WTC11 (cell line): Measurements from ENCODE around the gene PHKB. TPM values are rescaled to one million over a fixed set of nuclear protein-coding genes. Genes with fewer than 3 reads are reported as not detected.

ENCODE experiments used
- ATAC-seq: fragments of 200-7000 bp; cut with Tn5 transposase; 2 replicates; pipeline ENCODE4 v1.10.0; 2021; ENCODE audit warnings: mild to moderate bottlenecking, moderate library complexity
- CTCF ChIA-PET: fragments of 300-600 bp; sonication (Branson Sonifier 250); formaldehyde crosslinking; loops from one replicate; lab custom pipeline; 2021; ENCODE audit warnings: antibody characterized with exemption; lab: Charles Lee
- POLR2A ChIA-PET: fragments of 350-600 bp; sonication (Branson Sonifier 250); formaldehyde crosslinking; loops from one replicate; lab custom pipeline; 2021; ENCODE audit warnings: antibody characterized with exemption; lab: Charles Lee
- DNase-seq: peaks from one replicate; pipeline ENCODE4 v3.0.0; 2021; ENCODE audit warnings: low spot score
- H3K27ac Mint-ChIP-seq: 2 replicates; pipeline ENCODE4 v1.8.0; 2021; ENCODE audit warnings: mixed read lengths
- H3K27me3 Mint-ChIP-seq: 2 replicates; pipeline ENCODE4 v1.8.0; 2021; ENCODE audit warnings: low read depth, mild to moderate bottlenecking, moderate library complexity, mixed read lengths
- H3K36me3 Mint-ChIP-seq: 2 replicates; pipeline ENCODE4 v1.8.0; 2021; ENCODE audit warnings: mixed read lengths
- H3K4me1 Mint-ChIP-seq: 2 replicates; pipeline ENCODE4 v1.8.0; 2022; ENCODE audit warnings: mixed read lengths
- H3K4me3 Mint-ChIP-seq: 2 replicates; pipeline ENCODE4 v1.8.0; 2021; ENCODE audit warnings: mild to moderate bottlenecking, moderate library complexity, mixed read lengths
- H3K9me3 Mint-ChIP-seq: 2 replicates; pipeline ENCODE4 v1.8.0; 2021; ENCODE audit warnings: mixed read lengths
- CREB1 ChIP-seq: sonication (generic); formaldehyde crosslinking; IDR thresholded peaks from 2 replicates; pipeline ENCODE4 v1.8.0; 2023; ENCODE audit warnings: mild to moderate bottlenecking, missing genetic modification reagents
- GTF2I ChIP-seq: fragments of 250-450 bp; sonication (Bioruptor Pico); conservative IDR thresholded peaks from 2 replicates; pipeline ENCODE4 v1.4.0; 2021; ENCODE audit warnings: mild to moderate bottlenecking
- NFATC4 ChIP-seq: fragments of 250-450 bp; sonication (Bioruptor Pico); IDR thresholded peaks from 2 replicates; pipeline ENCODE4 v1.9.0; 2021; ENCODE audit warnings: mild to moderate bottlenecking
- PRRX2 ChIP-seq: fragments of 250-450 bp; sonication (Bioruptor Pico); IDR thresholded peaks from 2 replicates; pipeline ENCODE4 v1.8.0; 2021; ENCODE audit warnings: mild to moderate bottlenecking
- SP1 ChIP-seq: sonication (generic); formaldehyde crosslinking; conservative IDR thresholded peaks from 2 replicates; pipeline ENCODE4 v1.8.1; 2022; ENCODE audit warnings: missing genetic modification reagents
- ZNF317 ChIP-seq: sonication (generic); formaldehyde crosslinking; IDR thresholded peaks from 2 replicates; pipeline ENCODE4 v1.8.1; 2023; ENCODE audit warnings: low read depth, mild to moderate bottlenecking, moderate library complexity, missing genetic modification reagents, borderline replicate concordance
- ZNF671 ChIP-seq: fragments of 250-450 bp; sonication (Bioruptor Pico); IDR thresholded peaks from 2 replicates; pipeline ENCODE4 v1.8.0; 2021; ENCODE audit warnings: mild to moderate bottlenecking
- total RNA-seq: library from RNA; stranded (reverse); gene quantifications from 3 replicates; pipeline ENCODE4 v1.2.3, GENCODE V29; 2021
- TF ChIP-seq, protein P1 (sequence below): fragments of 250-450 bp; sonication (Bioruptor Pico); IDR thresholded peaks from 2 replicates; pipeline ENCODE4 v1.9.0; 2021; ENCODE audit warnings: mild to moderate bottlenecking
- TF ChIP-seq, protein P2 (sequence below): sonication (generic); formaldehyde crosslinking; IDR thresholded peaks from 2 replicates; pipeline ENCODE4 v1.8.1; 2023; ENCODE audit warnings: mild to moderate bottlenecking, moderate library complexity, missing genetic modification reagents
- TF ChIP-seq, protein P3 (sequence below): sonication (generic); formaldehyde crosslinking; IDR thresholded peaks from 2 replicates; pipeline ENCODE4 v1.8.0; 2022; ENCODE audit warnings: missing genetic modification reagents
- TF ChIP-seq, protein P4 (sequence below): sonication (generic); formaldehyde crosslinking; IDR thresholded peaks from 2 replicates; pipeline ENCODE4 v1.8.1; 2023; ENCODE audit warnings: mild to moderate bottlenecking, missing genetic modification reagents
- TF ChIP-seq, protein P5 (sequence below): fragments of 250-450 bp; sonication (Bioruptor Pico); IDR thresholded peaks from 2 replicates; pipeline ENCODE4 v2.1.2; 2022; ENCODE audit warnings: mild to moderate bottlenecking, moderate library complexity
- TF ChIP-seq, protein P6 (sequence below): fragments of 250-450 bp; sonication (Bioruptor Pico); IDR thresholded peaks from 2 replicates; pipeline ENCODE4 v1.8.0; 2021; ENCODE audit warnings: mild to moderate bottlenecking

PHKB gene
- total RNA-seq, 1 experiment from 2014 or later: 43.9 TPM

DNA sequence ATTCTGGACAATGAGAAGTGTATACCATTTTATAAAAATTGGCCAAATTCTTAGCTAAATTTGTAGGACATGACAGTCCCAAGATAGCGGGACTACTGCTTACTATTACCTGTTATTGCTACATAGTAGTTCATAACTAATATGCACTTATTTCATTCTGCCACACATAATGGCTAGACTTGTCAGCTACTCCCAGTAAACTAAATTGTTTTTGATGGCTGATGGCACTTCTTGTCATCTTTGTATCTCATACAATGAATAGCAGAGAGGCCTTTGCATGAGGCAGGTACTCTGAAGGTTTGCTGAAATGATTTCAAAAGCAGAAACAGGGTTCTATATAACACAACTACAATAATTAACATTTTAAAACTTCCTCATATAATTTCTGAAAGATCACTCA is 44.3 kb upstream of the PHKB start:
- no peaks in the 10 kb centered on the region for H3K27me3 Mint-ChIP-seq
- peaks cover 2% of the 10 kb centered on the region; the same call in 1 of the 2 replicates for H3K36me3 Mint-ChIP-seq
- TF ChIP-seq SP1 (CRISPR knock-in tag) (no peak), NFATC4 (CRISPR knock-in tag) (no peak), GTF2I (CRISPR knock-in tag) (no peak), PRRX2 (CRISPR knock-in tag) (no peak), ZNF671 (CRISPR knock-in tag) (no peak), ZNF317 (CRISPR knock-in tag) (no peak), CREB1 (CRISPR knock-in tag) (no peak)
- TF ChIP-seq, protein P1, sequence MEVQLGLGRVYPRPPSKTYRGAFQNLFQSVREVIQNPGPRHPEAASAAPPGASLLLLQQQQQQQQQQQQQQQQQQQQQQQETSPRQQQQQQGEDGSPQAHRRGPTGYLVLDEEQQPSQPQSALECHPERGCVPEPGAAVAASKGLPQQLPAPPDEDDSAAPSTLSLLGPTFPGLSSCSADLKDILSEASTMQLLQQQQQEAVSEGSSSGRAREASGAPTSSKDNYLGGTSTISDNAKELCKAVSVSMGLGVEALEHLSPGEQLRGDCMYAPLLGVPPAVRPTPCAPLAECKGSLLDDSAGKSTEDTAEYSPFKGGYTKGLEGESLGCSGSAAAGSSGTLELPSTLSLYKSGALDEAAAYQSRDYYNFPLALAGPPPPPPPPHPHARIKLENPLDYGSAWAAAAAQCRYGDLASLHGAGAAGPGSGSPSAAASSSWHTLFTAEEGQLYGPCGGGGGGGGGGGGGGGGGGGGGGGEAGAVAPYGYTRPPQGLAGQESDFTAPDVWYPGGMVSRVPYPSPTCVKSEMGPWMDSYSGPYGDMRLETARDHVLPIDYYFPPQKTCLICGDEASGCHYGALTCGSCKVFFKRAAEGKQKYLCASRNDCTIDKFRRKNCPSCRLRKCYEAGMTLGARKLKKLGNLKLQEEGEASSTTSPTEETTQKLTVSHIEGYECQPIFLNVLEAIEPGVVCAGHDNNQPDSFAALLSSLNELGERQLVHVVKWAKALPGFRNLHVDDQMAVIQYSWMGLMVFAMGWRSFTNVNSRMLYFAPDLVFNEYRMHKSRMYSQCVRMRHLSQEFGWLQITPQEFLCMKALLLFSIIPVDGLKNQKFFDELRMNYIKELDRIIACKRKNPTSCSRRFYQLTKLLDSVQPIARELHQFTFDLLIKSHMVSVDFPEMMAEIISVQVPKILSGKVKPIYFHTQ (CRISPR knock-in tag): no peak
- TF ChIP-seq, protein P2, sequence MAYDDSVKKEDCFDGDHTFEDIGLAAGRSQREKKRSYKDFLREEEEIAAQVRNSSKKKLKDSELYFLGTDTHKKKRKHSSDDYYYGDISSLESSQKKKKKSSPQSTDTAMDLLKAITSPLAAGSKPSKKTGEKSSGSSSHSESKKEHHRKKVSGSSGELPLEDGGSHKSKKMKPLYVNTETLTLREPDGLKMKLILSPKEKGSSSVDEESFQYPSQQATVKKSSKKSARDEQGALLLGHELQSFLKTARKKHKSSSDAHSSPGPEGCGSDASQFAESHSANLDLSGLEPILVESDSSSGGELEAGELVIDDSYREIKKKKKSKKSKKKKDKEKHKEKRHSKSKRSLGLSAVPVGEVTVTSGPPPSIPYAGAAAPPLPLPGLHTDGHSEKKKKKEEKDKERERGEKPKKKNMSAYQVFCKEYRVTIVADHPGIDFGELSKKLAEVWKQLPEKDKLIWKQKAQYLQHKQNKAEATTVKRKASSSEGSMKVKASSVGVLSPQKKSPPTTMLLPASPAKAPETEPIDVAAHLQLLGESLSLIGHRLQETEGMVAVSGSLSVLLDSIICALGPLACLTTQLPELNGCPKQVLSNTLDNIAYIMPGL (CRISPR knock-in tag): no peak
- TF ChIP-seq, protein P3, sequence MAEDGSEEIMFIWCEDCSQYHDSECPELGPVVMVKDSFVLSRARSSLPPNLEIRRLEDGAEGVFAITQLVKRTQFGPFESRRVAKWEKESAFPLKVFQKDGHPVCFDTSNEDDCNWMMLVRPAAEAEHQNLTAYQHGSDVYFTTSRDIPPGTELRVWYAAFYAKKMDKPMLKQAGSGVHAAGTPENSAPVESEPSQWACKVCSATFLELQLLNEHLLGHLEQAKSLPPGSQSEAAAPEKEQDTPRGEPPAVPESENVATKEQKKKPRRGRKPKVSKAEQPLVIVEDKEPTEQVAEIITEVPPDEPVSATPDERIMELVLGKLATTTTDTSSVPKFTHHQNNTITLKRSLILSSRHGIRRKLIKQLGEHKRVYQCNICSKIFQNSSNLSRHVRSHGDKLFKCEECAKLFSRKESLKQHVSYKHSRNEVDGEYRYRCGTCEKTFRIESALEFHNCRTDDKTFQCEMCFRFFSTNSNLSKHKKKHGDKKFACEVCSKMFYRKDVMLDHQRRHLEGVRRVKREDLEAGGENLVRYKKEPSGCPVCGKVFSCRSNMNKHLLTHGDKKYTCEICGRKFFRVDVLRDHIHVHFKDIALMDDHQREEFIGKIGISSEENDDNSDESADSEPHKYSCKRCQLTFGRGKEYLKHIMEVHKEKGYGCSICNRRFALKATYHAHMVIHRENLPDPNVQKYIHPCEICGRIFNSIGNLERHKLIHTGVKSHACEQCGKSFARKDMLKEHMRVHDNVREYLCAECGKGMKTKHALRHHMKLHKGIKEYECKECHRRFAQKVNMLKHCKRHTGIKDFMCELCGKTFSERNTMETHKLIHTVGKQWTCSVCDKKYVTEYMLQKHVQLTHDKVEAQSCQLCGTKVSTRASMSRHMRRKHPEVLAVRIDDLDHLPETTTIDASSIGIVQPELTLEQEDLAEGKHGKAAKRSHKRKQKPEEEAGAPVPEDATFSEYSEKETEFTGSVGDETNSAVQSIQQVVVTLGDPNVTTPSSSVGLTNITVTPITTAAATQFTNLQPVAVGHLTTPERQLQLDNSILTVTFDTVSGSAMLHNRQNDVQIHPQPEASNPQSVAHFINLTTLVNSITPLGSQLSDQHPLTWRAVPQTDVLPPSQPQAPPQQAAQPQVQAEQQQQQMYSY: no peak
- TF ChIP-seq, protein P4, sequence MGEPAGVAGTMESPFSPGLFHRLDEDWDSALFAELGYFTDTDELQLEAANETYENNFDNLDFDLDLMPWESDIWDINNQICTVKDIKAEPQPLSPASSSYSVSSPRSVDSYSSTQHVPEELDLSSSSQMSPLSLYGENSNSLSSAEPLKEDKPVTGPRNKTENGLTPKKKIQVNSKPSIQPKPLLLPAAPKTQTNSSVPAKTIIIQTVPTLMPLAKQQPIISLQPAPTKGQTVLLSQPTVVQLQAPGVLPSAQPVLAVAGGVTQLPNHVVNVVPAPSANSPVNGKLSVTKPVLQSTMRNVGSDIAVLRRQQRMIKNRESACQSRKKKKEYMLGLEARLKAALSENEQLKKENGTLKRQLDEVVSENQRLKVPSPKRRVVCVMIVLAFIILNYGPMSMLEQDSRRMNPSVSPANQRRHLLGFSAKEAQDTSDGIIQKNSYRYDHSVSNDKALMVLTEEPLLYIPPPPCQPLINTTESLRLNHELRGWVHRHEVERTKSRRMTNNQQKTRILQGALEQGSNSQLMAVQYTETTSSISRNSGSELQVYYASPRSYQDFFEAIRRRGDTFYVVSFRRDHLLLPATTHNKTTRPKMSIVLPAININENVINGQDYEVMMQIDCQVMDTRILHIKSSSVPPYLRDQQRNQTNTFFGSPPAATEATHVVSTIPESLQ (CRISPR knock-in tag): no peak
- TF ChIP-seq, protein P5, sequence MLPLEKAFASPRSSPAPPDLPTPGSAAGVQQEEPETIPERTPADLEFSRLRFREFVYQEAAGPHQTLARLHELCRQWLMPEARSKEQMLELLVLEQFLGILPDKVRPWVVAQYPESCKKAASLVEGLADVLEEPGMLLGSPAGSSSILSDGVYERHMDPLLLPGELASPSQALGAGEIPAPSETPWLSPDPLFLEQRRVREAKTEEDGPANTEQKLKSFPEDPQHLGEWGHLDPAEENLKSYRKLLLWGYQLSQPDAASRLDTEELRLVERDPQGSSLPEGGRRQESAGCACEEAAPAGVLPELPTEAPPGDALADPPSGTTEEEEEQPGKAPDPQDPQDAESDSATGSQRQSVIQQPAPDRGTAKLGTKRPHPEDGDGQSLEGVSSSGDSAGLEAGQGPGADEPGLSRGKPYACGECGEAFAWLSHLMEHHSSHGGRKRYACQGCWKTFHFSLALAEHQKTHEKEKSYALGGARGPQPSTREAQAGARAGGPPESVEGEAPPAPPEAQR (CRISPR knock-in tag): no peak
- TF ChIP-seq, protein P6, sequence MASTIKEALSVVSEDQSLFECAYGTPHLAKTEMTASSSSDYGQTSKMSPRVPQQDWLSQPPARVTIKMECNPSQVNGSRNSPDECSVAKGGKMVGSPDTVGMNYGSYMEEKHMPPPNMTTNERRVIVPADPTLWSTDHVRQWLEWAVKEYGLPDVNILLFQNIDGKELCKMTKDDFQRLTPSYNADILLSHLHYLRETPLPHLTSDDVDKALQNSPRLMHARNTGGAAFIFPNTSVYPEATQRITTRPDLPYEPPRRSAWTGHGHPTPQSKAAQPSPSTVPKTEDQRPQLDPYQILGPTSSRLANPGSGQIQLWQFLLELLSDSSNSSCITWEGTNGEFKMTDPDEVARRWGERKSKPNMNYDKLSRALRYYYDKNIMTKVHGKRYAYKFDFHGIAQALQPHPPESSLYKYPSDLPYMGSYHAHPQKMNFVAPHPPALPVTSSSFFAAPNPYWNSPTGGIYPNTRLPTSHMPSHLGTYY (CRISPR knock-in tag): no peak
- CTCF ChIA-PET: no interaction called here
- H3K9me3 Mint-ChIP-seq: peaks cover 3% of the 10 kb centered on the region; the same call in 1 of the 2 replicates
- H3K4me1 Mint-ChIP-seq: 0 out of 2 replicates have a peak, but pooled peaks cover 3% of the 10 kb centered on the region
- no peak overlapping the region for H3K27ac Mint-ChIP-seq
- POLR2A ChIA-PET: no interaction called here
- no peak for ATAC-seq
- no peak for DNase-seq
- H3K4me3 Mint-ChIP-seq: no peak overlapping the region
